Tibial nerve (tissue), 4 donors: ENCODE results near the gene E2F6.

Source experiments
- EP300 ChIP-seq, 2 donors: sonication (generic); formaldehyde crosslinking; IDR thresholded peaks; one replicate each; pipeline ENCODE4 v1.6.1; 2017; ENCODE audit warnings: antibody characterized with exemption in 2 of 2, mild to moderate bottlenecking in 1 of 2
- POLR2A ChIP-seq, 2 donors: fragments of 450-650 bp; IDR thresholded peaks; one replicate each; pipeline ENCODE4 v1.6.1; 2017; ENCODE audit warnings: antibody characterized with exemption in 2 of 2, mild to moderate bottlenecking in 2 of 2, moderate library complexity in 2 of 2
- TF ChIP-seq, protein P1 (sequence below), 5 experiments: fragments of 200-600 bp in 3 of 5; fragments of 450-650 bp in 2 of 5; sonication (generic) in 3 of 5; IDR thresholded peaks; one replicate each; pipeline ENCODE4 v1.5.1; 2016 to 2019; ENCODE audit warnings: antibody characterized with exemption in 5 of 5, mild to moderate bottlenecking in 3 of 5, moderate library complexity in 2 of 5

DNA sequence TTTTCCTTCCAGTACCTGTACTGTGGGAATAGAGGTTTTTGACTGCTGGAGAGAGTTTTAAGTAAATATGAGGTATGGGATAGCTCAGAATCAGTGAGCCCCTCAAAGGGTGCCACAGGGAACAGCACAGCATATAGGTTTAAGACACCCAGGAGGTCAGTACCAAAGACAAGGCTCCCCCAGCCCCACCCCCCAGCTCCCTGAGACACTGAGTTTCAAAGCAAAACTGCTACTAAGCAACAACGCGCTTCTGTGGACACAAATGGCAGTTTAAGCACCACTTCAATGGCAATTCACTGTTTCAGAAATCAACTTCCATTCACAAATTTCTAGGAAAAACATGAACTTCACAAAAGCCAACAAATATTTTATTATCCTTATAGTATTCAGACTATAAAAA lies 15.2 kb downstream of the E2F6 start:
- TF ChIP-seq, protein P1, sequence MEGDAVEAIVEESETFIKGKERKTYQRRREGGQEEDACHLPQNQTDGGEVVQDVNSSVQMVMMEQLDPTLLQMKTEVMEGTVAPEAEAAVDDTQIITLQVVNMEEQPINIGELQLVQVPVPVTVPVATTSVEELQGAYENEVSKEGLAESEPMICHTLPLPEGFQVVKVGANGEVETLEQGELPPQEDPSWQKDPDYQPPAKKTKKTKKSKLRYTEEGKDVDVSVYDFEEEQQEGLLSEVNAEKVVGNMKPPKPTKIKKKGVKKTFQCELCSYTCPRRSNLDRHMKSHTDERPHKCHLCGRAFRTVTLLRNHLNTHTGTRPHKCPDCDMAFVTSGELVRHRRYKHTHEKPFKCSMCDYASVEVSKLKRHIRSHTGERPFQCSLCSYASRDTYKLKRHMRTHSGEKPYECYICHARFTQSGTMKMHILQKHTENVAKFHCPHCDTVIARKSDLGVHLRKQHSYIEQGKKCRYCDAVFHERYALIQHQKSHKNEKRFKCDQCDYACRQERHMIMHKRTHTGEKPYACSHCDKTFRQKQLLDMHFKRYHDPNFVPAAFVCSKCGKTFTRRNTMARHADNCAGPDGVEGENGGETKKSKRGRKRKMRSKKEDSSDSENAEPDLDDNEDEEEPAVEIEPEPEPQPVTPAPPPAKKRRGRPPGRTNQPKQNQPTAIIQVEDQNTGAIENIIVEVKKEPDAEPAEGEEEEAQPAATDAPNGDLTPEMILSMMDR (IDR thresholded peaks at IDR 0.05) = no peak
- TF ChIP-seq POLR2A (IDR thresholded peaks at IDR 0.05) (no peak), EP300 (IDR thresholded peaks at IDR 0.05) (no peak)
